ENCODE results near the gene ATP5PD.
A peak's percentile ranks its signal among the peaks of the same experiment; 100 is the strongest.

ATP5PD gene

GRCh38 chr17:75046407-75047289 lies at the start of gene ATP5PD, which contains the start of gene KCTD2:
TSS of gene ATP5PD (minus strand) at chr17:75046969. CDS start at chr17:75042650, 4,319 bp downstream.
TSS of gene KCTD2 (plus strand) at chr17:75047225. CDS start at chr17:75047251, 26 bp downstream.
- peak; percentile 98 for DNase-seq

- DNase-seq = no peak
Observed at GRCh38 chr17:75096082-75096625, 49.4 kb upstream of the ATP5PD start.

GRCh38 chr17:75094871-75095399 lies 48.2 kb upstream of the ATP5PD start:
- DNase-seq = no peak

- no peak for DNase-seq
Observed at GRCh38 chr17:75093548-75094158, 46.9 kb upstream of the ATP5PD start.

GRCh38 chr17:75091855-75092327 lies 45.1 kb upstream of the ATP5PD start:
- DNase-seq = no peak

- no peak for DNase-seq
Observed at GRCh38 chr17:75090871-75091854, 44.4 kb upstream of the ATP5PD start.

- no peak for DNase-seq
Observed at GRCh38 chr17:75088465-75089417, 42.0 kb upstream of the ATP5PD start.

- DNase-seq = no peak
Observed at GRCh38 chr17:75087558-75088453, 41.0 kb upstream of the ATP5PD start, which contains the start of gene SLC16A5. TSS of gene SLC16A5 (plus strand) at chr17:75087954. CDS start at chr17:75093637, 5,683 bp downstream.

GRCh38 chr17:75087182-75087557 lies 40.4 kb upstream of the ATP5PD start:
- DNase-seq = no peak

GRCh38 chr17:75086496-75087181 lies 39.9 kb upstream of the ATP5PD start:
- DNase-seq = no peak

- no peak for DNase-seq
Observed at GRCh38 chr17:75084039-75084660, 37.4 kb upstream of the ATP5PD start.

- DNase-seq = no peak
Observed at GRCh38 chr17:75082683-75083082, 35.9 kb upstream of the ATP5PD start.

GRCh38 chr17:75081611-75082540 lies 35.1 kb upstream of the ATP5PD start:
- DNase-seq = no peak

GRCh38 chr17:75079023-75079373 lies 32.2 kb upstream of the ATP5PD start:
- DNase-seq = no peak

- no peak for DNase-seq
Observed at GRCh38 chr17:75078284-75079022, 31.7 kb upstream of the ATP5PD start.

GRCh38 chr17:75077496-75078283 lies 30.9 kb upstream of the ATP5PD start:
- no peak for DNase-seq
